ENCODE results near the gene CDKAL1.

DNA sequence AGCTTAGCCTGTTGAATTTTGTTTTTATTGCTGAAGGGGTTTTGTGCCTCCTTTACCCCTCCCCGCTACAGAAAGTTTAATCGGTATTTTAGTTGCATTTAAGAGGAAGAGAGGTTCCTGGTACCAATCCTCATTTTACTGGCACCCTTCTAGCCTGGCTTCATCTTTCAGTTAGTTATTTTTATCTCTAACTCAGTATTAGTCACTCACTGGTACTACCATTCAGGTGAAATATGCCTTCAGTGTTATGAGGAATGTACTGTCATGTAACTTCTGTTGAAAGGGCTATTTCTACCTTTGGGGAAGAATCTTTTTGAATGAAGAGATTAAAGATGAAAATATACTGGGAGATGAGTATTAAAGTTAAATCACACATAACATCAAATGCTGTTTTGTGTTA, 211.8 kb downstream of the CDKAL1 start:
- no peak for TF ChIP-seq CTCF (conservative IDR thresholded peaks at IDR 0.05)
- no peak for TF ChIP-seq EZH2 (IDR thresholded peaks at IDR 0.05; ENCODE audit: low read depth)
